Stimulated activated naive CD8-positive, alpha-beta T cell treated with anti-CD3 and anti-CD28 coated beads, Interleukin-15, Interleukin-2, amounts not matched to agents 100 ng/mL and 50 ng/mL, for 24 hours (primary cell): ENCODE results near the gene SARDH.
"Not testable (repeated sequence)": the region's sequence is repeated elsewhere in the genome, so short reads cannot be mapped to it uniquely, and the experiment has no call there.

Source experiments
- H3K27ac Mint-ChIP-seq: one replicate; pipeline ENCODE4 v1.8.0; 2021; ENCODE audit warnings: mild to moderate bottlenecking, mixed read lengths
- H3K27me3 Mint-ChIP-seq: one replicate; pipeline ENCODE4 v1.8.0; 2021; ENCODE audit warnings: mixed read lengths
- H3K36me3 Mint-ChIP-seq: one replicate; pipeline ENCODE4 v1.8.0; 2021; ENCODE audit warnings: low read depth, mixed read lengths
- H3K4me1 Mint-ChIP-seq: one replicate; pipeline ENCODE4 v1.8.0; 2021; ENCODE audit warnings: low read depth, mixed read lengths
- H3K4me3 Mint-ChIP-seq: one replicate; pipeline ENCODE4 v1.8.0; 2021; ENCODE audit warnings: mild to moderate bottlenecking, mixed read lengths
- H3K9me3 Mint-ChIP-seq: one replicate; pipeline ENCODE4 v1.8.0; 2021; ENCODE audit warnings: mixed read lengths

Gene SARDH

GRCh38 chr9:133635098-133635497, 103.1 kb downstream of the SARDH start:
- Mint-ChIP-seq H3K27ac (no peak overlapping the region), H3K9me3 (no peaks in the 10 kb centered on the region), H3K27me3 (no peaks in the 10 kb centered on the region), H3K36me3 (no peaks in the 10 kb centered on the region), H3K4me3 (no peak overlapping the region), H3K4me1 (no peaks in the 10 kb centered on the region)

DNA sequence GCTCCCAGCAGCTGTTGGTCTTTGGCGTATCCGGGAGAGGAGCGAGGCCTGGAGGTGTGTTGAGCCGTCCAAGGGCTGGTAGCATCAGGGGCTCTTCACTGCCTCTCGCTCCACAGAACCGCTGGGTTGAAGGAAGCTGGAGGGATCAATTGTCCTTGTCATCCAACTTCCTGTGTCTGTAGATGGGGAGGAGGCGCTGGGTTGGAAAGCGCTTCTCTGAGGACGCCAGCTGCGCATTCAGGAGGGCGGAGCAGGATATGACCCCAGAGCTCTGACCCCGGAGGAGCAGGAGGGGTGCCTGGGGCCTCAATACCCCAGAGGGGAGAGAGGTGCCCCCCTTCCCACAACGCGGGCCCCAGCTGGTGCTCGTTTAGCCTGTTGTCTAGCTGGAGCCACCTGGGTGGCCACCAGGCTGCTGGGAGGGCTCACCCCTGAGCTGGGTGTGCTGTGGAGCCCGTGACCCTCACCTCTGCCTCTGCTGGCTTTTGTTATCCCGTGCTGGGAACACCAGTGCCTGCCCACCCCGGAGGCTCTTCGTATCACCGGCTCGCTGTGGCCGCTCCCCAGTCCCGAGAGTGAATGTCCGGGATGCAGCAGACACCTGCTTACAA, 104.0 kb downstream of the SARDH start:
- Mint-ChIP-seq H3K4me3 (no peak overlapping the region), H3K4me1 (no peaks in the 10 kb centered on the region), H3K27me3 (no peaks in the 10 kb centered on the region), H3K27ac (no peak overlapping the region), H3K9me3 (no peaks in the 10 kb centered on the region), H3K36me3 (no peaks in the 10 kb centered on the region)

GRCh38 chr9:133633681-133634080, 104.5 kb downstream of the SARDH start:
- no peaks in the 10 kb centered on the region for H3K36me3 Mint-ChIP-seq
- H3K9me3 Mint-ChIP-seq, result no peaks in the 10 kb centered on the region
- peak overlapping the region; percentile 21 for H3K27ac Mint-ChIP-seq
- no peaks in the 10 kb centered on the region for H3K27me3 Mint-ChIP-seq
- no peaks in the 10 kb centered on the region for H3K4me1 Mint-ChIP-seq
- H3K4me3 Mint-ChIP-seq, result no peak overlapping the region

- no peaks in the 10 kb centered on the region for H3K27me3 Mint-ChIP-seq
- no peaks in the 10 kb centered on the region for H3K9me3 Mint-ChIP-seq
- no peaks in the 10 kb centered on the region for H3K36me3 Mint-ChIP-seq
- H3K27ac Mint-ChIP-seq, result peak overlapping the region; percentile 21
- H3K4me1 Mint-ChIP-seq, result no peaks in the 10 kb centered on the region
- no peak overlapping the region for H3K4me3 Mint-ChIP-seq
These were observed 105.1 kb downstream of the SARDH start for GRCh38 chr9:133632806-133633680.

DNA sequence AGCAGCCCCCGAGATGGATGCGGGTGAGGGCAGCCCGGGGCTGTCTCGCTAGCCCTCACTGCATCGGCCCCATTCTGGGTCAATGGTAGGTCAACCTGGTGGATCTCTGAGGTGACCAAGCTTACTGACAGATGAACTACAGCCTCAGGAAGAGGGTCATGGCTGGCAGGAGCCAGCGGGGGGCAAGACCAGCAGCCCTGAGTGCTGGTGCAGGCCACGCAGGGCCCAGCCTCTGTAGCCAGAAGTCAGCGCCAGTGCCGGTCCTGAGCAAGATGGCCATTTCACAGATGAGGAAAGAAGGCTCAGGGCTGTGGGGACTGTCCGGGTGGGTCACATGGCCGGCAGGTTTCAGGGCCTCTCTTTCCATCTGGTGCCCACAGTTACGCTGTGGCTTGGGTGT, 107.0 kb downstream of the SARDH start:
- H3K9me3 Mint-ChIP-seq, result peaks cover 13% of the 10 kb centered on the region
- H3K4me3 Mint-ChIP-seq, result no peak overlapping the region
- no peak overlapping the region for H3K27ac Mint-ChIP-seq

GRCh38 chr9:133629221-133630110, 108.7 kb downstream of the SARDH start:
- H3K27me3 Mint-ChIP-seq, result no peaks in the 10 kb centered on the region
- no peaks in the 10 kb centered on the region for H3K4me1 Mint-ChIP-seq
- H3K9me3 Mint-ChIP-seq, result peaks cover 19% of the 10 kb centered on the region
- H3K27ac Mint-ChIP-seq, result no peak overlapping the region
- no peaks in the 10 kb centered on the region for H3K36me3 Mint-ChIP-seq
- no peak overlapping the region for H3K4me3 Mint-ChIP-seq

More for the DNA sequence above, 107.0 kb downstream of the SARDH start:
- Mint-ChIP-seq H3K27me3 (no peaks in the 10 kb centered on the region), H3K4me1 (no peaks in the 10 kb centered on the region), H3K36me3 (no peaks in the 10 kb centered on the region)

DNA sequence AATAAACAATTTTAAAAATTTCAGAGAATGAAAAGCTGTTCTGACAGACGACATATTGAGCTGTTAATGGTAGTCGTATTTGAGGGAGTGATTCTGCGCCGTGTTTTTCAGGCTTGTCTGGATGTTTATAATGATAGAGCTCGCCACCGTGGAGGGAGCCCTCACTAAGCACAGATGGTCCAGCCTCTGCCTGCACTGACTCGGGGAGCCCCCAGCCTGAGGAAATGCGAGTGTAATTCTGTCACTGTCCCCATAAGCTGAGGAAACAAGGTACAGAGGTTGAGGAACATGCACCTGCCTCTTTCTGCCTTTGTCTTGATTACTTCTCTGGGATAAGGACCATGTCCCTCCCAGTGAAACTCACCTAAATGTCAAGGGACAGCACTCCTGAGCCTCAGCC, 109.4 kb downstream of the SARDH start:
- Mint-ChIP-seq H3K27me3 (no peaks in the 10 kb centered on the region), H3K9me3 (peaks cover 19% of the 10 kb centered on the region), H3K36me3 (no peaks in the 10 kb centered on the region), H3K27ac (no peak overlapping the region), H3K4me3 (no peak overlapping the region), H3K4me1 (no peaks in the 10 kb centered on the region)

- no peak overlapping the region for H3K27ac Mint-ChIP-seq
- peaks cover 19% of the 10 kb centered on the region for H3K9me3 Mint-ChIP-seq
- no peak overlapping the region for H3K4me3 Mint-ChIP-seq
- no peaks in the 10 kb centered on the region for H3K36me3 Mint-ChIP-seq
- peaks cover under 1% of the 10 kb centered on the region for H3K27me3 Mint-ChIP-seq
- peaks cover 2% of the 10 kb centered on the region for H3K4me1 Mint-ChIP-seq
These were observed 110.8 kb downstream of the SARDH start for GRCh38 chr9:133627341-133627740.

DNA sequence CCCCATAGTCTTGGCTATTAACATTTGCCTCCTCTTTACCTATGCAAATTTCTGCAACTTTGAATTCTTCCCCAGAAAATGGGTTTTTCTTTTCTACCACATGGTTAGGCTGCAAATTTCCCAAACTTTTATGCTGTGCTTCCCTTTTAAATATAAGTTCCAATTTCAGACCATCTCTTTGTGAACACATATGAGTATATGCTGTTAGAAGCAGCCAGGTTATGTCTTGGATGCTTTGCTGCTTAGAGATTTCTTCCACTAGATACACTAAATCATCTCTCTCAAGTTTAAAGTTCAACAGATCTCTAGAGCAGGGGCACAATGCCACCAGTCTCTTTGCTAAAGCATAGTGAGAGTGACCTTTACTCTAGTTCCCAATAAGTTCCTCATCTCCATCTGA, 112.1 kb downstream of the SARDH start:
- H3K4me3 Mint-ChIP-seq, H3K36me3 Mint-ChIP-seq, H3K27me3 Mint-ChIP-seq, H3K27ac Mint-ChIP-seq: not testable (repeated sequence)
- peaks cover 15% of the 10 kb centered on the region for H3K4me1 Mint-ChIP-seq
- H3K9me3 Mint-ChIP-seq, result peaks cover 19% of the 10 kb centered on the region

DNA sequence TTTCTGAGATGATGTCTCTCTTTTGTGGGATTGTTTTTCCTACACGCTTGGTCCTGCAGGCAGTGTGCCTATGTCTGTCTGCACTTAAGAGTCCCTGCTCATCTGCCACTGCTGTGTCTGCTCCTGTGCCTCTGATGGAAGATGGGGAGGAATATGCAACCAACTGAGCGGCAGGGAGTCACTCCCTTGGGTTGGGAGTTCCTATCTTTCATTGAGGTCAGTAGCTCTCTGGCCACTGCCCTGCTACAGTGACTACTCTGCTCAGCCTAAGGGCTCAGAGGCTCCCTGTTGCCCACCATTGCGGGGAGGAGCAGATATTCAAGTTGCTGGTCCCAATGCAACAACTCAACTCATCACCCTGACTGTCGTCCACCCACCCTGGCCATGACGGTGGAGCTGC, 115.6 kb downstream of the SARDH start:
- Mint-ChIP-seq H3K27me3 (peaks cover 6% of the 10 kb centered on the region), H3K9me3 (peaks cover 19% of the 10 kb centered on the region), H3K27ac (no peak overlapping the region), H3K4me1 (peaks cover 32% of the 10 kb centered on the region), H3K36me3 (no peaks in the 10 kb centered on the region), H3K4me3 (no peak overlapping the region)

- Mint-ChIP-seq H3K9me3 (peaks cover 13% of the 10 kb centered on the region), H3K4me1 (peaks cover 32% of the 10 kb centered on the region), H3K36me3 (no peaks in the 10 kb centered on the region), H3K4me3 (no peak overlapping the region), H3K27ac (no peak overlapping the region), H3K27me3 (peaks cover 6% of the 10 kb centered on the region)
These were observed 116.4 kb downstream of the SARDH start for GRCh38 chr9:133621725-133622267.

- peak overlapping the region; percentile 17 for H3K27ac Mint-ChIP-seq
- peaks cover 32% of the 10 kb centered on the region for H3K4me1 Mint-ChIP-seq
- H3K4me3 Mint-ChIP-seq, result peak overlapping the region; percentile 47
- peaks cover 2% of the 10 kb centered on the region for H3K9me3 Mint-ChIP-seq
- peaks cover 6% of the 10 kb centered on the region for H3K27me3 Mint-ChIP-seq
- H3K36me3 Mint-ChIP-seq, result no peaks in the 10 kb centered on the region
These were observed 118.4 kb downstream of the SARDH start for GRCh38 chr9:133619791-133620190.

DNA sequence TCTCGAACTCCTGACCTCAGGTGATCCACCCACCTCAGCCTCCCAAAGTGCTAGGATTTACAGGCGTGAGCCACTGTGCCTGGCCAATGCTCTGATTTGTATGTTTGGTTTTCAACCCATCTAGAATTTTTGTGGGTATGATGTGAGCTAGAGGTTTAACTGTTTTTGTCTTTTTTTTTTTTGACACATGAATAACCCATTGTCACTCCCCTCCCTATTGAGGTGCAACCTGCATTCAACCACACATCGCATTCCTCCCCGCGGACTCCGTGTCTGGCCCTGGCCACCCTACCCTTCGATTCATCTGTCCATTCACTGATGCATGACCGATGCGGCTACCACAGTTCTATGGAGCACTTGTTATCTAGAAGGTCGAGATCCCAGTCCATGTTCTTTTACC, 119.4 kb downstream of the SARDH start:
- Mint-ChIP-seq H3K27me3 (peaks cover 6% of the 10 kb centered on the region), H3K9me3 (no peaks in the 10 kb centered on the region), H3K4me3 (no peak overlapping the region), H3K27ac (no peak overlapping the region), H3K36me3 (no peaks in the 10 kb centered on the region), H3K4me1 (peaks cover 32% of the 10 kb centered on the region)

- no peaks in the 10 kb centered on the region for H3K9me3 Mint-ChIP-seq
- no peak overlapping the region for H3K27ac Mint-ChIP-seq
- peaks cover 25% of the 10 kb centered on the region for H3K4me1 Mint-ChIP-seq
- peaks cover 8% of the 10 kb centered on the region for H3K27me3 Mint-ChIP-seq
- no peaks in the 10 kb centered on the region for H3K36me3 Mint-ChIP-seq
- no peak overlapping the region for H3K4me3 Mint-ChIP-seq
These were observed 121.3 kb downstream of the SARDH start for GRCh38 chr9:133616643-133617405.
